ENCODE data around the gene ABITRAM. TPM values are rescaled to one million over a fixed set of nuclear protein-coding genes. Genes with fewer than 3 reads are reported as not detected.
"Not testable (repeated sequence)": the region's sequence is repeated elsewhere in the genome, so short reads cannot be mapped to it uniquely, and the experiment has no call there.

ABITRAM gene
- total RNA-seq, 2 experiments from 2014 or later: 7.0 to 14.6 TPM

GRCh38 chr9:108961151-108961550 is 27.0 kb downstream of the ABITRAM start:
- Histone ChIP-seq H3K4me1 (ENCODE audit: insufficient read depth, low read length, poor library complexity, severe bottlenecking) (no peaks in the 10 kb centered on the region), H4K20me1 (ENCODE audit: insufficient read depth, low read length) (no peaks in the 10 kb centered on the region), H3K4me2 (ENCODE audit: low read length) (no peak overlapping the region), H3K4me3 (ENCODE audit: low read depth, low read length, poor library complexity, severe bottlenecking) (no peak overlapping the region), H2AFZ (ENCODE audit: low read length) (no peak overlapping the region), H3K27ac (ENCODE audit: low read depth, low read length, poor library complexity, severe bottlenecking) (no peak overlapping the region), H3K36me3 (ENCODE audit: insufficient read depth, low read length) (0 out of 2 replicates have a peak, but pooled peaks cover 5% of the 10 kb centered on the region), H3K9me3 (ENCODE audit: low read length) (no peaks in the 10 kb centered on the region), H3K9me2 (ENCODE audit: insufficient read depth, low read length) (no peaks in the 10 kb centered on the region), H3K79me2 (ENCODE audit: insufficient read depth, low read depth, low read length) (no peaks in the 10 kb centered on the region)
- ChIA-PET CTCF (ENCODE audit: unreplicated experiment) (no interaction called here), POLR2A (interaction anchor here (0.6 kb wide), 1 partner anchor 681 kb away, joined by 4 read pairs; no protein-coding TSS in a partner anchor)
- intact Hi-C loops (cut with micrococcal nuclease; ENCODE audit: unreplicated experiment): no loop called here
- TF ChIP-seq EZH2phosphoT487 (IDR thresholded peaks at IDR 0.05; ENCODE audit: borderline replicate concordance, low read depth, low read length): no peak
- TF ChIP-seq CTCF (conservative IDR thresholded peaks at IDR 0.05; ENCODE audit: low read length): no peak
- no TSS peak for BruUV-seq (replicated peaks)
- no peak for DNase-seq (ENCODE audit: low spot score)

GRCh38 chr9:108963459-108964143 is 29.4 kb downstream of the ABITRAM start:
- POLR2A ChIA-PET: no interaction called here
- Histone ChIP-seq H3K4me2 (ENCODE audit: low read length) (no peak overlapping the region), H3K4me1 (ENCODE audit: insufficient read depth, low read length, poor library complexity, severe bottlenecking) (no peaks in the 10 kb centered on the region), H2AFZ (ENCODE audit: low read length) (no peak overlapping the region), H3K9me3 (ENCODE audit: low read length) (no peaks in the 10 kb centered on the region), H3K9me2 (ENCODE audit: insufficient read depth, low read length) (no peaks in the 10 kb centered on the region), H4K20me1 (ENCODE audit: insufficient read depth, low read length) (no peaks in the 10 kb centered on the region), H3K79me2 (ENCODE audit: insufficient read depth, low read depth, low read length) (no peaks in the 10 kb centered on the region), H3K4me3 (ENCODE audit: low read depth, low read length, poor library complexity, severe bottlenecking) (no peak overlapping the region), H3K36me3 (ENCODE audit: insufficient read depth, low read length) (peaks cover 9% of the 10 kb centered on the region; the same call in 1 of the 2 replicates), H3K27ac (ENCODE audit: low read depth, low read length, poor library complexity, severe bottlenecking) (no peak overlapping the region)
- no TSS peak for BruUV-seq (replicated peaks)
- intact Hi-C loops (cut with micrococcal nuclease; ENCODE audit: unreplicated experiment): no loop called here
- TF ChIP-seq EZH2phosphoT487 (IDR thresholded peaks at IDR 0.05; ENCODE audit: borderline replicate concordance, low read depth, low read length): no peak
- TF ChIP-seq CTCF (conservative IDR thresholded peaks at IDR 0.05; ENCODE audit: low read length): no peak
- DNase-seq (ENCODE audit: low spot score): no peak
- CTCF ChIA-PET (ENCODE audit: unreplicated experiment): no interaction called here

GRCh38 chr9:108967916-108968315 is 33.7 kb downstream of the ABITRAM start:
- Histone ChIP-seq H4K20me1 (ENCODE audit: insufficient read depth, low read length) (no peaks in the 10 kb centered on the region), H3K4me1 (ENCODE audit: insufficient read depth, low read length, poor library complexity, severe bottlenecking) (no peaks in the 10 kb centered on the region), H2AFZ (ENCODE audit: low read length) (no peak overlapping the region), H3K79me2 (ENCODE audit: insufficient read depth, low read depth, low read length) (no peaks in the 10 kb centered on the region), H3K4me2 (ENCODE audit: low read length) (no peak overlapping the region), H3K36me3 (ENCODE audit: insufficient read depth, low read length) (peaks cover 37% of the 10 kb centered on the region), H3K9me2 (ENCODE audit: insufficient read depth, low read length) (no peaks in the 10 kb centered on the region), H3K9me3 (ENCODE audit: low read length) (no peaks in the 10 kb centered on the region), H3K4me3 (ENCODE audit: low read depth, low read length, poor library complexity, severe bottlenecking) (no peak overlapping the region), H3K27ac (ENCODE audit: low read depth, low read length, poor library complexity, severe bottlenecking) (no peak overlapping the region)
- no peak for DNase-seq (ENCODE audit: low spot score)
- ChIA-PET CTCF (ENCODE audit: unreplicated experiment) (no interaction called here), POLR2A (interaction anchor here (1.0 to 1.3 kb wide), 2 partner anchors 11 to 24 kb away, joined by 3 to 4 read pairs; no protein-coding TSS in a partner anchor)
- no peak for TF ChIP-seq EZH2phosphoT487 (IDR thresholded peaks at IDR 0.05; ENCODE audit: borderline replicate concordance, low read depth, low read length)
- TF ChIP-seq CTCF (conservative IDR thresholded peaks at IDR 0.05; ENCODE audit: low read length): no peak
- no TSS peak for BruUV-seq (replicated peaks)
- intact Hi-C loops (cut with micrococcal nuclease; ENCODE audit: unreplicated experiment): no loop called here

GRCh38 chr9:108971392-108971791 is 37.2 kb downstream of the ABITRAM start:
- H3K36me3 ChIP-seq (ENCODE audit: insufficient read depth, low read length): peaks cover 35% of the 10 kb centered on the region
- H3K4me2 ChIP-seq (ENCODE audit: low read length); H3K79me2 ChIP-seq (ENCODE audit: insufficient read depth, low read depth, low read length); H3K4me3 ChIP-seq (ENCODE audit: low read depth, low read length, poor library complexity, severe bottlenecking); BruUV-seq (replicated peaks); H4K20me1 ChIP-seq (ENCODE audit: insufficient read depth, low read length); intact Hi-C loops (cut with micrococcal nuclease; ENCODE audit: unreplicated experiment); H2AFZ ChIP-seq (ENCODE audit: low read length); DNase-seq (ENCODE audit: low spot score); H3K4me1 ChIP-seq (ENCODE audit: insufficient read depth, low read length, poor library complexity, severe bottlenecking); H3K9me3 ChIP-seq (ENCODE audit: low read length); H3K9me2 ChIP-seq (ENCODE audit: insufficient read depth, low read length); H3K27ac ChIP-seq (ENCODE audit: low read depth, low read length, poor library complexity, severe bottlenecking); CTCF ChIA-PET (ENCODE audit: unreplicated experiment): not testable (repeated sequence)
- POLR2A ChIA-PET: interaction anchor here (0.7 to 0.9 kb wide), 2 partner anchors 13 to 1711 kb away, joined by 3 read pairs; no protein-coding TSS in a partner anchor
